ENCODE measurements around the gene CELSR1. TPM values are rescaled to one million over a fixed set of nuclear protein-coding genes. Genes with fewer than 3 reads are reported as not detected.

Gene CELSR1
- total and polyA plus RNA-seq, 2 donors (not counting 1 experiment from before 2014, with no cell fraction given): 30.2 to 34.8 TPM

DNA sequence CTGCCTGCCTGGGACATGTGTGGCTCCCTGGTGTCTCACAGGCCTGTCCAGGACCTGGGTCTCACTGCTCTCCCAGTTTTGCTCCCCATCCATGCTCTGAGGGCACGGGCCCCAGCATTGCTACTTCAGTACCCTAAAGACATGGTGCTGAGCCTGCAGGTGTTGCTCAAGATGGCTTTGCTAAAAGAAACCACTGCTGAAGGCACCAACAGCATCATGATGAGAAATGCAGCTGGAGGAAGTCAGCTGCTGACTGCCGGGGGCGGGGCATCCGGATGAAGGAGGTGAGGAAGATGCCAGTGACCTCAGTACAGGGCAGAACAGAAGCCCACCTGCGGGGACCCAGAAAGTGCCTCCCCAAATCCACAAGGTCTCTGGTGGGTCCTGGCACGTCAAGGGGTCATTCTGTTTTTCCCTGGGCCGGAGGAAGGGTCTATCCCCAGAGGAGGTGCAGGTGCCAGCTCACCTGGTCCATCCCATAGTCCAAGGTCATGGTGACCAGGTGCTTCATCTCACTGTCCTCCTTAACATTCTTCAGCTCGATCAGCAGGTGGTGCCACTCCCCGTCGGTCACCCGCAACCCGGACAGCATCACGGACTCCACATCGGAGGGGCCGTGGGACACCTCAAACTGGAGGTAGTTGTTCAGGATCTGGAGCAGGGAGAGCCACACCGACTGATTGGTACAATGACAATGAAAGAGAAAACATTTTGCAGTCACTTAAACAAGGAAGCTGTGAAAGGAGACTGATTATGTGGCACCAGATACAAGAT, 138.0 kb downstream of the CELSR1 start:
- H3K79me2 ChIP-seq (ENCODE audit: control insufficient read depth, insufficient read depth, low read length): no peaks in the 10 kb centered on the region
- no peaks in the 10 kb centered on the region for H3K9me3 ChIP-seq (ENCODE audit: control extremely low read depth in 1 of 3, control insufficient read depth in 2 of 3, insufficient read depth in 1 of 3, low read length in 2 of 3)
- CTCF ChIA-PET: interaction anchor here (1.0 to 1.2 kb wide), 2 partner anchors 32 to 143 kb away, joined by 3 to 4 read pairs; no protein-coding TSS in a partner anchor
- H3K27me3 ChIP-seq (replicated peaks in 1 of 4; ENCODE audit: control extremely low read depth in 1 of 4, control insufficient read depth in 3 of 4, insufficient read depth in 4 of 4, low read length in 3 of 4): no peaks in the 10 kb centered on the region
- H3K4me1 ChIP-seq (ENCODE audit: control insufficient read depth in 2 of 2, insufficient read depth in 2 of 2, low read length in 2 of 2): no peaks in the 10 kb centered on the region
- H3K27ac ChIP-seq (ENCODE audit: low read length in 2 of 2): no peak overlapping the region
- H2AFZ ChIP-seq (ENCODE audit: insufficient read depth, low read depth, low read length, poor library complexity, severe bottlenecking): no peak overlapping the region
- H3K4me2 ChIP-seq (replicated peaks; ENCODE audit: low read depth, low read length, poor library complexity, severe bottlenecking): no peak overlapping the region
- Mint-ChIP-seq H3K27ac (no peak overlapping the region), H3K4me1 (no peaks in the 10 kb centered on the region), H3K4me3 (no peak overlapping the region), H3K27me3 (no peaks in the 10 kb centered on the region), H3K9me3 (ENCODE audit: insufficient read depth) (no peaks in the 10 kb centered on the region)
- peaks cover 0 to 48% of the 10 kb centered on the region in 2 experiments for H3K36me3 ChIP-seq (replicated peaks in 1 of 2; ENCODE audit: control extremely low read depth in 1 of 2, control insufficient read depth in 1 of 2, extremely low read depth in 1 of 2, insufficient read depth in 2 of 2, low read length in 1 of 2)
- POLR2A ChIA-PET: no interaction called here
- 87% methylated on average over 15 of the region's 16 CpGs for WGBS (ENCODE audit: insufficient coverage)
- DNase-seq: no peak
- intact Hi-C loops (cut with micrococcal nuclease): no loop called here
- H4K20me1 ChIP-seq (ENCODE audit: control insufficient read depth, insufficient read depth, low read length, poor library complexity, severe bottlenecking): no peaks in the 10 kb centered on the region
- no peak for TF ChIP-seq EZH2 (IDR thresholded peaks at IDR 0.05; ENCODE audit: borderline replicate concordance, insufficient read depth, low read depth, low read length, poor library complexity, severe bottlenecking)
- TF ChIP-seq, protein P1, sequence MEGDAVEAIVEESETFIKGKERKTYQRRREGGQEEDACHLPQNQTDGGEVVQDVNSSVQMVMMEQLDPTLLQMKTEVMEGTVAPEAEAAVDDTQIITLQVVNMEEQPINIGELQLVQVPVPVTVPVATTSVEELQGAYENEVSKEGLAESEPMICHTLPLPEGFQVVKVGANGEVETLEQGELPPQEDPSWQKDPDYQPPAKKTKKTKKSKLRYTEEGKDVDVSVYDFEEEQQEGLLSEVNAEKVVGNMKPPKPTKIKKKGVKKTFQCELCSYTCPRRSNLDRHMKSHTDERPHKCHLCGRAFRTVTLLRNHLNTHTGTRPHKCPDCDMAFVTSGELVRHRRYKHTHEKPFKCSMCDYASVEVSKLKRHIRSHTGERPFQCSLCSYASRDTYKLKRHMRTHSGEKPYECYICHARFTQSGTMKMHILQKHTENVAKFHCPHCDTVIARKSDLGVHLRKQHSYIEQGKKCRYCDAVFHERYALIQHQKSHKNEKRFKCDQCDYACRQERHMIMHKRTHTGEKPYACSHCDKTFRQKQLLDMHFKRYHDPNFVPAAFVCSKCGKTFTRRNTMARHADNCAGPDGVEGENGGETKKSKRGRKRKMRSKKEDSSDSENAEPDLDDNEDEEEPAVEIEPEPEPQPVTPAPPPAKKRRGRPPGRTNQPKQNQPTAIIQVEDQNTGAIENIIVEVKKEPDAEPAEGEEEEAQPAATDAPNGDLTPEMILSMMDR (IDR thresholded peaks at IDR 0.05): no peak
- ATAC-seq (ENCODE audit: low read depth): no peak
- no peak overlapping the region for H3K4me3 ChIP-seq (ENCODE audit: control extremely low read depth in 1 of 5, extremely low read depth in 1 of 5, insufficient read depth in 1 of 5, low read depth in 2 of 5, low read length in 4 of 5)
- no peak overlapping the region for H3K9ac ChIP-seq (ENCODE audit: low read length)

DNA sequence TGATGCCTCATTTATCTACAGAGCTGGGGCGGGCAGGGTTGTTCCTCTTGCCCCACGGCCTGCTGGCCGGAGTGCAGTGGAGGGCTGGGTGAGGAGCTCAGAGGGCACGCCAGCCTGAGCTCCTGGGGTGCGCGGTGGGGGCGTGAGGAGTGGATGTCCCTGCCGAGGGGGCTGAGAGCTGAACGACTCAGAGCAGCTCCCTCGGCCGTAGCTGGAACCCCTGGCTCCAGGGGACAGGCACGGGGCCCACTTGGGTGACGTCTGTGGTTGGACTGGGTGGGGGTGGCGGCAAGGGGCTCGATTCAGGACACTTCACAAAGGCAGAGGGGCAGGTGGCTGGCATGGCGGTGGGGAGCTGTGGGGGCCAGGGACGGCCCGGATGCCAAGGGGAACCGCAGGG, 139.5 kb downstream of the CELSR1 start:
- Mint-ChIP-seq H3K4me3 (no peak overlapping the region), H3K9me3 (ENCODE audit: insufficient read depth) (no peaks in the 10 kb centered on the region), H3K27me3 (no peaks in the 10 kb centered on the region), H3K27ac (no peak overlapping the region), H3K4me1 (no peaks in the 10 kb centered on the region)
- WGBS (ENCODE audit: insufficient coverage): 96% methylated on average over 18 of the region's 19 CpGs
- Histone ChIP-seq H4K20me1 (ENCODE audit: control insufficient read depth, insufficient read depth, low read length, poor library complexity, severe bottlenecking) (no peaks in the 10 kb centered on the region), H3K27me3 (replicated peaks in 1 of 4; ENCODE audit: control extremely low read depth in 1 of 4, control insufficient read depth in 3 of 4, insufficient read depth in 4 of 4, low read length in 3 of 4) (no peaks in the 10 kb centered on the region), H3K4me1 (ENCODE audit: control insufficient read depth in 2 of 2, insufficient read depth in 2 of 2, low read length in 2 of 2) (no peaks in the 10 kb centered on the region), H3K27ac (ENCODE audit: low read length in 2 of 2) (no peak overlapping the region), H3K79me2 (ENCODE audit: control insufficient read depth, insufficient read depth, low read length) (no peaks in the 10 kb centered on the region), H3K9ac (ENCODE audit: low read length) (no peak overlapping the region), H2AFZ (ENCODE audit: insufficient read depth, low read depth, low read length, poor library complexity, severe bottlenecking) (no peak overlapping the region), H3K4me2 (replicated peaks; ENCODE audit: low read depth, low read length, poor library complexity, severe bottlenecking) (no peak overlapping the region), H3K4me3 (ENCODE audit: control extremely low read depth in 1 of 5, extremely low read depth in 1 of 5, insufficient read depth in 1 of 5, low read depth in 2 of 5, low read length in 4 of 5) (no peak overlapping the region), H3K36me3 (replicated peaks in 1 of 2; ENCODE audit: control extremely low read depth in 1 of 2, control insufficient read depth in 1 of 2, extremely low read depth in 1 of 2, insufficient read depth in 2 of 2, low read length in 1 of 2) (peaks cover 0 to 55% of the 10 kb centered on the region in 2 experiments), H3K9me3 (ENCODE audit: control extremely low read depth in 1 of 3, control insufficient read depth in 2 of 3, insufficient read depth in 1 of 3, low read length in 2 of 3) (no peaks in the 10 kb centered on the region)
- no peak for ATAC-seq (ENCODE audit: low read depth)
- POLR2A ChIA-PET: no interaction called here
- DNase-seq: no peak
- TF ChIP-seq, protein P1 (IDR thresholded peaks at IDR 0.05): no peak
- TF ChIP-seq EZH2 (IDR thresholded peaks at IDR 0.05; ENCODE audit: borderline replicate concordance, insufficient read depth, low read depth, low read length, poor library complexity, severe bottlenecking): no peak
- CTCF ChIA-PET: no interaction called here
- intact Hi-C loops (cut with micrococcal nuclease): no loop called here
